ENCODE results near the gene ZNF746. TPM values are rescaled to one million over a fixed set of nuclear protein-coding genes. Genes with fewer than 3 reads are reported as not detected.
A peak's percentile ranks its signal among the peaks of the same experiment; 100 is the strongest.

Gene ZNF746
- total RNA-seq, 1 experiment from 2014 or later, result 18.5 TPM

GRCh38 chr7:149462101-149462520 lies 35.5 kb downstream of the ZNF746 start:
- Mint-ChIP-seq H3K36me3 (ENCODE audit: insufficient read depth, unreplicated experiment) (peaks cover 12% of the 10 kb centered on the region), H3K9me3 (ENCODE audit: low read depth, unreplicated experiment) (peaks cover 2% of the 10 kb centered on the region), H3K4me1 (ENCODE audit: low read depth, unreplicated experiment) (peaks cover 8% of the 10 kb centered on the region), H3K4me3 (ENCODE audit: low read depth, unreplicated experiment) (no peak overlapping the region), H3K27ac (ENCODE audit: unreplicated experiment) (no peak overlapping the region), H3K27me3 (ENCODE audit: unreplicated experiment) (peaks cover 10% of the 10 kb centered on the region)
- TF ChIP-seq CTCF (IDR thresholded peaks at IDR 0.05; ENCODE audit: unreplicated experiment), result no peak
- intact Hi-C loops (cut with micrococcal nuclease; ENCODE audit: unreplicated experiment), result no loop called here
- no TSS peak for BruUV-seq (replicated peaks)
- CTCF ChIA-PET, result no interaction called here
- no peak for DNase-seq

GRCh38 chr7:149460493-149461277 lies 36.9 kb downstream of the ZNF746 start, which contains the start of gene ZNF777:
ZNF777 (minus strand) TSS chr7:149461062; CDS start chr7:149456022, 5,040 bp downstream.
- peak within 1 kb of the TSS; percentile 76 for H3K4me3 Mint-ChIP-seq (ENCODE audit: low read depth, unreplicated experiment)
- no peaks in the 10 kb centered on the region for H3K9me3 Mint-ChIP-seq (ENCODE audit: low read depth, unreplicated experiment)
- H3K36me3 Mint-ChIP-seq (ENCODE audit: insufficient read depth, unreplicated experiment), result peaks cover 14% of the 10 kb centered on the region
- DNase-seq, result peak; percentile 84
- TF ChIP-seq CTCF (IDR thresholded peaks at IDR 0.05; ENCODE audit: unreplicated experiment), result peak; percentile 39
- CTCF ChIA-PET, result interaction anchor here (1.0 to 1.4 kb wide), 2 partner anchors 151 to 199 kb away, joined by 4 read pairs; partner anchors contain the start of gene ZNF783
- intact Hi-C loops (cut with micrococcal nuclease; ENCODE audit: unreplicated experiment), result loop anchor here (2.0 kb wide), 1 partner anchor 38 kb away; no protein-coding TSS in a partner anchor
- peak within 1 kb of the TSS; percentile 3 for H3K27ac Mint-ChIP-seq (ENCODE audit: unreplicated experiment)
- BruUV-seq (replicated peaks), result no TSS peak
- H3K27me3 Mint-ChIP-seq (ENCODE audit: unreplicated experiment), result peaks cover 10% of the 10 kb centered on the region
- peaks cover 8% of the 10 kb centered on the region for H3K4me1 Mint-ChIP-seq (ENCODE audit: low read depth, unreplicated experiment)

GRCh38 chr7:149459540-149460452 lies 37.8 kb downstream of the ZNF746 start:
- H3K27me3 Mint-ChIP-seq (ENCODE audit: unreplicated experiment), result peaks cover 8% of the 10 kb centered on the region
- no peak overlapping the region for H3K27ac Mint-ChIP-seq (ENCODE audit: unreplicated experiment)
- H3K4me1 Mint-ChIP-seq (ENCODE audit: low read depth, unreplicated experiment), result peaks cover 8% of the 10 kb centered on the region
- peak overlapping the region; percentile 76 for H3K4me3 Mint-ChIP-seq (ENCODE audit: low read depth, unreplicated experiment)
- no TSS peak for BruUV-seq (replicated peaks)
- DNase-seq, result peak; percentile 28
- CTCF ChIA-PET, result interaction anchor here (1.0 to 1.4 kb wide), 2 partner anchors 150 to 198 kb away, joined by 4 read pairs; partner anchors contain the start of gene ZNF783
- TF ChIP-seq CTCF (IDR thresholded peaks at IDR 0.05; ENCODE audit: unreplicated experiment), result no peak
- intact Hi-C loops (cut with micrococcal nuclease; ENCODE audit: unreplicated experiment), result loop anchor here (2.0 kb wide), 1 partner anchor 37 kb away; no protein-coding TSS in a partner anchor
- peaks cover 16% of the 10 kb centered on the region for H3K36me3 Mint-ChIP-seq (ENCODE audit: insufficient read depth, unreplicated experiment)
- H3K9me3 Mint-ChIP-seq (ENCODE audit: low read depth, unreplicated experiment), result no peaks in the 10 kb centered on the region

- Mint-ChIP-seq H3K4me1 (ENCODE audit: low read depth, unreplicated experiment) (peaks cover 8% of the 10 kb centered on the region), H3K27me3 (ENCODE audit: unreplicated experiment) (peaks cover 1% of the 10 kb centered on the region), H3K36me3 (ENCODE audit: insufficient read depth, unreplicated experiment) (peaks cover 16% of the 10 kb centered on the region), H3K9me3 (ENCODE audit: low read depth, unreplicated experiment) (no peaks in the 10 kb centered on the region), H3K4me3 (ENCODE audit: low read depth, unreplicated experiment) (peak overlapping the region; percentile 26), H3K27ac (ENCODE audit: unreplicated experiment) (no peak overlapping the region)
- DNase-seq, result no peak
- CTCF ChIA-PET, result no interaction called here
- no TSS peak for BruUV-seq (replicated peaks)
- intact Hi-C loops (cut with micrococcal nuclease; ENCODE audit: unreplicated experiment), result no loop called here
- no peak for TF ChIP-seq CTCF (IDR thresholded peaks at IDR 0.05; ENCODE audit: unreplicated experiment)
Observed at GRCh38 chr7:149459201-149459539, 38.4 kb downstream of the ZNF746 start.

Data from Calu3 (cell line).